Heart left ventricle (tissue), 16 donors: ENCODE results near the gene DOCK1. TPM values are rescaled to one million over a fixed set of nuclear protein-coding genes. Genes with fewer than 3 reads are reported as not detected.

ENCODE experiments used
- ATAC-seq, 4 donors: fragments of 200-7000 bp; cut with Tn5 transposase; one replicate each; pipeline ENCODE4 v1.9.1; 2020 to 2022; ENCODE audit warnings: moderate library complexity in 4 of 4, mild to moderate bottlenecking in 3 of 4, moderate number of reproducible peaks in 1 of 4
- DNase-seq, 5 donors: peaks; one replicate each; pipeline ENCODE4 v3.0.0-alpha.2; 2020
- H3K27ac ChIP-seq, 12 donors: fragments of 200-600 bp; sonication (generic) in 4 of 12; one replicate each; pipeline versions ENCODE4 v1.5.0 to v1.8.0; 2016 to 2022; ENCODE audit warnings: mild to moderate bottlenecking in 2 of 12
- H3K27me3 ChIP-seq, 9 donors: fragments of 200-600 bp; sonication (generic) in 2 of 9; one replicate each; pipeline versions ENCODE4 v1.5.1 to v1.8.0; 2016 to 2022; ENCODE audit warnings: mild to moderate bottlenecking in 3 of 9
- H3K36me3 ChIP-seq, 9 donors: fragments of 200-600 bp; sonication (generic) in 2 of 9; one replicate each; pipeline versions ENCODE4 v1.5.0 to v1.8.0; 2018 to 2022; ENCODE audit warnings: mild to moderate bottlenecking in 2 of 9
- H3K4me1 ChIP-seq, 12 donors: fragments of 200-600 bp; sonication (generic) in 4 of 12; one replicate each; pipeline versions ENCODE4 v1.5.0 to v1.8.0; 2016 to 2022; ENCODE audit warnings: mild to moderate bottlenecking in 3 of 12
- H3K4me3 ChIP-seq, 12 donors: fragments of 200-600 bp; sonication (generic) in 4 of 12; one replicate each; pipeline versions ENCODE4 v1.5.0 to v1.8.0; 2017 to 2022; ENCODE audit warnings: mild to moderate bottlenecking in 9 of 12, moderate library complexity in 4 of 12
- H3K9me3 ChIP-seq, 12 donors: fragments of 200-600 bp; sonication (generic) in 4 of 12; one replicate each; pipeline versions ENCODE4 v1.5.0 to v1.8.0; 2016 to 2022; ENCODE audit warnings: mild to moderate bottlenecking in 1 of 12
- CTCF ChIP-seq, 12 donors: fragments of 200-600 bp; sonication (generic) in 4 of 12; IDR thresholded peaks; one replicate each; pipeline versions ENCODE4 v1.5.0 to v1.8.0; 2018 to 2022; ENCODE audit warnings: antibody characterized with exemption in 12 of 12, mild to moderate bottlenecking in 5 of 12
- POLR2A ChIP-seq, 2 donors: fragments of 450-650 bp; IDR thresholded peaks; one replicate each; pipeline ENCODE4 v1.6.1; 2017; ENCODE audit warnings: antibody characterized with exemption in 2 of 2, mild to moderate bottlenecking in 2 of 2, moderate library complexity in 2 of 2
- WGBS, 4 donors: extraction: QIAGEN DNeasy Blood & Tissue Kit in 2 of 4; methylation state at CpG; one replicate each; pipeline versions ENCODE4 v1.1.5 to v1.1.7; 2013 to 2018; 5-methylcytosine and 5-hydroxymethylcytosine counted together
- intact Hi-C, 10 donors: fragments of 100-400 bp; cut with DNase I; formaldehyde crosslinking; loops; one replicate each; pipeline versions ENCODE4 v1.11.1 to v1.14.2; 2022
- polyA plus RNA-seq, 2 donors: library from polyadenylated mRNA; stranded (reverse); fragments of 200-250 nt; gene quantifications; one replicate each; pipeline ENCODE4 v1.2.3, GENCODE V29; 2013
- total RNA-seq, 9 donors: library from RNA; depleted of rRNA in 2 of 9; stranded (reverse); fragments of >200 nt in 2 of 9; fragmentation: NEBNext Ultra II Directional in 3 of 9; extraction: Animal tissue kit (Norgen Biotek cat#: 25700) in 3 of 9; gene quantifications; one replicate each; pipeline versions ENCODE4 v1.1.0 to v1.2.4, GENCODE V29; 2016 to 2023
- donor health status: ischemic (EF 13 %, LVEDD 7.1; RV severe dilation, severe dysfunction).
- donor health status: healthy with polysubstance abuse.
- donor health status: DM: no; HTN: yes; CAD: no.
- donor health status: DM: no; HTN: no; CAD: no.
- donor health status: ischemic (EF 25% LVEDD 6.9; RV normal size, moderate dysfunction).
- donor health status: ischemic (EF 25% LVEDD 5.7; RV mildly dilated, moderate dysfunction).
- donor health status: healthy.
- donor health status: DM: yes; HTN: yes; CAD: no.
- donor health status: ischemic (EF 35%, LVEDD 5.7; RV mildly dilated, moderate dysfunction).
- donor health status: nonischemic (EF 11% LVEDD 7.7; RV severe dilation, severe dysfunction).
- donor health status: DM: yes; HTN: yes; CAD: no.
- donor health status: PGD.
- donor health status: ischemic (EF 29% LVEDD 5.4; RV normal size, mild dysfunction).
- donor health status: nonischemic (EF 23%, LVEDD 6.1; RV moderate dilation, normal function).

Gene DOCK1
- total and polyA plus RNA-seq, 11 donors, result 5.0 to 31.6 (median 18.6) TPM

DNA sequence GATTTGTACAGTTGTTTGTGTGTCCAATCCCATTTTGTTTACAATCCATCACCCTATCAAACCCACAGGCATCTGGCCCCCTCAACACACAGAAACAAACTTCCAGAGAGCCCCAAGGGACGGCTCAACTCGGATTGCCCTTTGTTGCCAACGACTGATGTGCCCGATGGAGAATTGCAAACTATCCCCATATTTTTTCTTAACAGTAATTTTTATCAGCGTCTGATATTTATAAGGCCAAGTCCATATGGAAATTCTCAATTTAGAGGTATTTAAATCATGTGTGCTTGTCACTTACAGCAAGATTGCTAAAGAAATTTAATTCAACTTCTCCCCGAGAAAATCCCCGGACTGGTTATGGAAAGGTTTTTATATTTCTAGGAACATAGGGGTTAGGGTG lies 530.0 kb downstream of the DOCK1 start:
- H3K27ac ChIP-seq, result no peak overlapping the region
- H3K4me1 ChIP-seq, result no peaks in the 10 kb centered on the region
- no peak for DNase-seq
- no peaks in the 10 kb centered on the region for H3K9me3 ChIP-seq
- no peak for ATAC-seq
- H3K36me3 ChIP-seq, result peaks cover 0 to 64% (median 40%) of the 10 kb centered on the region in 9 donors
- H3K4me3 ChIP-seq, result no peak overlapping the region
- intact Hi-C loops, result no loop called here
- 85 to 90% (median 86%) methylated on average over 7 of the region's 7 CpGs for WGBS, 4 donors
- TF ChIP-seq CTCF (IDR thresholded peaks at IDR 0.05) (no peak), POLR2A (IDR thresholded peaks at IDR 0.05) (no peak)
- H3K27me3 ChIP-seq, result no peaks in the 10 kb centered on the region

GRCh38 chr10:127440371-127440770 lies 535.1 kb downstream of the DOCK1 start:
- ATAC-seq (no peak), DNase-seq (no peak)
- Histone ChIP-seq H3K4me3 (no peak overlapping the region), H3K27me3 (no peaks in the 10 kb centered on the region), H3K27ac (no peak overlapping the region), H3K9me3 (no peaks in the 10 kb centered on the region), H3K4me1 (no peaks in the 10 kb centered on the region), H3K36me3 (peaks cover 0 to 62% (median 49%) of the 10 kb centered on the region in 9 donors)
- intact Hi-C loops, result no loop called here
- 79 to 95% (median 90%) methylated on average over 11 of the region's 11 CpGs for WGBS, 4 donors
- TF ChIP-seq CTCF (IDR thresholded peaks at IDR 0.05) (no peak), POLR2A (IDR thresholded peaks at IDR 0.05) (no peak)

- ATAC-seq, result peak in 3 of 4 donors; percentile 52 to 56 (median 52)
- H3K27me3 ChIP-seq, result no peaks in the 10 kb centered on the region
- H3K27ac ChIP-seq, result no peak overlapping the region
- 70 to 86% (median 76%) methylated on average over 12 to 16 of the region's 16 CpGs for WGBS, 4 donors
- intact Hi-C loops, result no loop called here
- H3K4me1 ChIP-seq, result no peaks in the 10 kb centered on the region
- DNase-seq, result no peak
- TF ChIP-seq POLR2A (IDR thresholded peaks at IDR 0.05) (no peak), CTCF (IDR thresholded peaks at IDR 0.05) (no peak)
- H3K36me3 ChIP-seq, result peaks cover 0 to 71% (median 55%) of the 10 kb centered on the region in 9 donors
- H3K4me3 ChIP-seq, result no peak overlapping the region
- no peaks in the 10 kb centered on the region for H3K9me3 ChIP-seq
Measured at GRCh38 chr10:127441350-127442219, 536.4 kb downstream of the DOCK1 start.

GRCh38 chr10:127442220-127442525 lies 536.9 kb downstream of the DOCK1 start:
- 88 to 95% (median 94%) methylated on average over 4 to 5 of the region's 5 CpGs for WGBS, 4 donors
- DNase-seq (no peak), ATAC-seq (no peak)
- TF ChIP-seq POLR2A (IDR thresholded peaks at IDR 0.05) (no peak), CTCF (IDR thresholded peaks at IDR 0.05) (no peak)
- peaks cover 0 to 73% (median 59%) of the 10 kb centered on the region in 9 donors for H3K36me3 ChIP-seq
- intact Hi-C loops, result no loop called here
- H3K4me3 ChIP-seq, result no peak overlapping the region
- no peaks in the 10 kb centered on the region for H3K9me3 ChIP-seq
- H3K27ac ChIP-seq, result no peak overlapping the region
- H3K27me3 ChIP-seq, result no peaks in the 10 kb centered on the region
- no peaks in the 10 kb centered on the region for H3K4me1 ChIP-seq
